SU-DHL-6 (cell line): ENCODE measurements around the gene PAQR3.
"Not testable (repeated sequence)": the region's sequence is repeated elsewhere in the genome, so short reads cannot be mapped to it uniquely, and the experiment has no call there.

ENCODE experiments used
- H2AFZ ChIP-seq: fragments of 200-600 bp; sonication (generic); 2 replicates; pipeline ENCODE4 v1.6.1; 2014; ENCODE audit warnings: low read depth, mild to moderate bottlenecking, moderate library complexity, mixed read lengths, antibody characterized with exemption, low read length; ENCODE audit not compliant: severe bottlenecking
- H3F3A ChIP-seq: fragments of 200-600 bp; shearing (Covaris generic); 2 replicates; pipeline ENCODE4 v1.6.0; 2016; ENCODE audit warnings: antibody characterized with exemption, mild to moderate bottlenecking; ENCODE audit not compliant: insufficient read depth
- H3K27ac ChIP-seq: fragments of 200-600 bp; sonication (generic); 2 replicates; pipeline ENCODE4 v1.5.1; 2016; ENCODE audit warnings: low read depth, mild to moderate bottlenecking, low read length, moderate library complexity, mixed read lengths
- H3K27me3 ChIP-seq: fragments of 200-600 bp; sonication (generic), shearing (Covaris generic); 2 replicates; pipeline ENCODE4 v1.6.0; 2014; ENCODE audit warnings: mild to moderate bottlenecking, low read length
- H3K36me3 ChIP-seq: fragments of 200-600 bp; sonication (generic); 2 replicates; pipeline ENCODE4 v1.6.1; 2014; ENCODE audit warnings: mild to moderate bottlenecking, low read length, mixed read lengths
- H3K4me2 ChIP-seq: fragments of 300-600, 200-600 bp; shearing (Covaris generic), sonication (generic); 2 replicates; pipeline ENCODE4 v1.6.0; 2014; ENCODE audit warnings: low read length, low read depth, mild to moderate bottlenecking; ENCODE audit not compliant: poor library complexity, severe bottlenecking
- H3K4me3 ChIP-seq: fragments of 200-600 bp; sonication (generic); 2 replicates; pipeline ENCODE4 v1.5.1; 2014; ENCODE audit warnings: antibody characterized with exemption, low read length, mild to moderate bottlenecking, mixed read lengths; ENCODE audit not compliant: insufficient read depth, poor library complexity, severe bottlenecking
- H3K79me2 ChIP-seq: fragments of 200-600 bp; sonication (generic); 2 replicates; pipeline ENCODE4 v1.6.1; 2014; ENCODE audit warnings: mild to moderate bottlenecking, low read length, moderate library complexity; ENCODE audit not compliant: insufficient read depth
- H3K9ac ChIP-seq: fragments of 200-600 bp; sonication (generic); 2 replicates; pipeline ENCODE4 v1.7.0; 2014; ENCODE audit warnings: mild to moderate bottlenecking, low read length
- H3K9me2 ChIP-seq: fragments of 200-600 bp; sonication (generic); replicated peaks from 2 replicates; pipeline ENCODE4 v1.6.1; 2014; ENCODE audit warnings: low read length; ENCODE audit not compliant: insufficient read depth
- H3K9me3 ChIP-seq: fragments of 200-600 bp; sonication (generic); 2 replicates; pipeline ENCODE4 v1.6.1; 2014; ENCODE audit warnings: low read length, mixed read lengths; ENCODE audit not compliant: insufficient read depth
- H4K20me1 ChIP-seq: fragments of 200-600 bp; sonication (generic); 2 replicates; pipeline ENCODE4 v1.6.1; 2014; ENCODE audit warnings: low read depth, mild to moderate bottlenecking, antibody characterized with exemption, low read length, moderate library complexity, mixed read lengths
- EZH2phosphoT487 ChIP-seq: fragments of 200-600 bp; sonication (generic), shearing (Covaris generic); conservative IDR thresholded peaks from 2 replicates; pipeline ENCODE4 v1.6.1; 2018; ENCODE audit warnings: mild to moderate bottlenecking, antibody characterized with exemption, low read length, moderate library complexity, mixed read lengths
- TF ChIP-seq, protein P1 (sequence below): fragments of 200-600 bp; sonication (generic); IDR thresholded peaks from one replicate; pipeline ENCODE4 v1.5.1; 2017; ENCODE audit warnings: antibody characterized with exemption, mild to moderate bottlenecking, low read length, moderate library complexity; ENCODE audit not compliant: insufficient read depth, poor library complexity, severe bottlenecking

The PAQR3 gene

DNA sequence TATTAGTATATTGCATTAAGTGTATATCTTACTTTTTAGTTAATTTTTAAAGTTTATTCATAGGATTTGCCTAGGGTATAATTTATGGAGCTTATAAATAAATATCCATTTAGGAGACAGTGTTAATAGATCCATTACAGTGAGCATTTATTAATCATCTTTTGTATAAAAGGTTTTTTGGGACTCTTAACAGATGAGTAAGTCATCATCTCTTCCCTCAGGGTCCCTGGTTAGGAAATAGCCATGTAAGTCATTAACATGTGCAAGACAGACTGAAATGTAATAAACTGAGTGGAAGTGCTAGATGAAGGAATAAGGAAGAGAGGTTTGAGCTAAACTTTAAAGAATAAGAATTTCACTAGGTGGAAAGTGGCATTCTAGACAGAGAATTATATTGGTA, 69.2 kb downstream of the PAQR3 start:
- no peak overlapping the region for H3K9ac ChIP-seq
- no peaks in the 10 kb centered on the region for H3K36me3 ChIP-seq
- no peak for TF ChIP-seq EZH2phosphoT487
- TF ChIP-seq, protein P1, sequence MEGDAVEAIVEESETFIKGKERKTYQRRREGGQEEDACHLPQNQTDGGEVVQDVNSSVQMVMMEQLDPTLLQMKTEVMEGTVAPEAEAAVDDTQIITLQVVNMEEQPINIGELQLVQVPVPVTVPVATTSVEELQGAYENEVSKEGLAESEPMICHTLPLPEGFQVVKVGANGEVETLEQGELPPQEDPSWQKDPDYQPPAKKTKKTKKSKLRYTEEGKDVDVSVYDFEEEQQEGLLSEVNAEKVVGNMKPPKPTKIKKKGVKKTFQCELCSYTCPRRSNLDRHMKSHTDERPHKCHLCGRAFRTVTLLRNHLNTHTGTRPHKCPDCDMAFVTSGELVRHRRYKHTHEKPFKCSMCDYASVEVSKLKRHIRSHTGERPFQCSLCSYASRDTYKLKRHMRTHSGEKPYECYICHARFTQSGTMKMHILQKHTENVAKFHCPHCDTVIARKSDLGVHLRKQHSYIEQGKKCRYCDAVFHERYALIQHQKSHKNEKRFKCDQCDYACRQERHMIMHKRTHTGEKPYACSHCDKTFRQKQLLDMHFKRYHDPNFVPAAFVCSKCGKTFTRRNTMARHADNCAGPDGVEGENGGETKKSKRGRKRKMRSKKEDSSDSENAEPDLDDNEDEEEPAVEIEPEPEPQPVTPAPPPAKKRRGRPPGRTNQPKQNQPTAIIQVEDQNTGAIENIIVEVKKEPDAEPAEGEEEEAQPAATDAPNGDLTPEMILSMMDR = no peak
- no peak overlapping the region for H2AFZ ChIP-seq
- H3K9me2 ChIP-seq = no peaks in the 10 kb centered on the region
- H3F3A ChIP-seq = no peaks in the 10 kb centered on the region
- H3K27ac ChIP-seq = no peak overlapping the region
- no peaks in the 10 kb centered on the region for H3K27me3 ChIP-seq
- H3K4me2 ChIP-seq = no peak overlapping the region
- no peak overlapping the region for H3K4me3 ChIP-seq
- no peaks in the 10 kb centered on the region for H3K9me3 ChIP-seq
- H3K79me2 ChIP-seq = no peaks in the 10 kb centered on the region
- H4K20me1 ChIP-seq = no peaks in the 10 kb centered on the region

GRCh38 chr4:78868712-78869111, 70.5 kb downstream of the PAQR3 start:
- not testable (repeated sequence) for H3K36me3 ChIP-seq, H4K20me1 ChIP-seq

GRCh38 chr4:78865451-78865850, 73.8 kb downstream of the PAQR3 start:
- Histone ChIP-seq H3K4me3 (no peak overlapping the region), H3K9me2 (no peaks in the 10 kb centered on the region), H3K36me3 (no peaks in the 10 kb centered on the region), H3K27me3 (no peaks in the 10 kb centered on the region), H4K20me1 (no peaks in the 10 kb centered on the region), H3K9ac (no peak overlapping the region), H3K79me2 (no peaks in the 10 kb centered on the region), H3F3A (no peaks in the 10 kb centered on the region; the same call in 1 of the 2 replicates), H3K9me3 (no peaks in the 10 kb centered on the region), H3K27ac (no peak overlapping the region), H2AFZ (no peak overlapping the region), H3K4me2 (no peak overlapping the region)
- TF ChIP-seq, protein P1 = no peak
- no peak for TF ChIP-seq EZH2phosphoT487

More at GRCh38 chr4:78868712-78869111, 70.5 kb downstream of the PAQR3 start:
- not testable (repeated sequence) for H3K27ac ChIP-seq, H3K4me3 ChIP-seq, H3K79me2 ChIP-seq, H3K9me2 ChIP-seq, H3K9me3 ChIP-seq, H3F3A ChIP-seq, H3K9ac ChIP-seq, H3K27me3 ChIP-seq, H2AFZ ChIP-seq, H3K4me2 ChIP-seq

GRCh38 chr4:78864405-78865024, 74.7 kb downstream of the PAQR3 start:
- H3K4me3 ChIP-seq = no peak overlapping the region
- TF ChIP-seq EZH2phosphoT487 = no peak
- TF ChIP-seq, protein P1 = peak; percentile 26
- H3K4me2 ChIP-seq = no peak overlapping the region
- no peaks in the 10 kb centered on the region; the same call in 1 of the 2 replicates for H3F3A ChIP-seq
- H3K9ac ChIP-seq = no peak overlapping the region
- no peaks in the 10 kb centered on the region for H3K9me3 ChIP-seq
- H3K36me3 ChIP-seq = no peaks in the 10 kb centered on the region
- no peaks in the 10 kb centered on the region for H4K20me1 ChIP-seq
- H3K9me2 ChIP-seq = no peaks in the 10 kb centered on the region
- no peak overlapping the region for H2AFZ ChIP-seq
- no peaks in the 10 kb centered on the region for H3K79me2 ChIP-seq
- no peak overlapping the region for H3K27ac ChIP-seq
- H3K27me3 ChIP-seq = no peaks in the 10 kb centered on the region
